GM20431 (cell line): ENCODE results near the gene RSAD1.

Experiments used
- in situ Hi-C: fragments of 300-500 bp; cut with MseI, MboI; formaldehyde crosslinking; loops from one replicate; pipeline ENCODE4 v1.15.0; 2020; ENCODE audit warnings: low sequenced_read_pairs; ENCODE audit not compliant: unreplicated experiment

Gene RSAD1

GRCh38 chr17:50457621-50458020 lies 21.0 kb upstream of the RSAD1 start:
- in situ Hi-C loops = no loop called here

GRCh38 chr17:50458270-50458669 lies 20.4 kb upstream of the RSAD1 start:
- in situ Hi-C loops = no loop called here

GRCh38 chr17:50458701-50459676 lies 19.7 kb upstream of the RSAD1 start:
- in situ Hi-C loops = no loop called here

GRCh38 chr17:50459756-50460155 lies 18.9 kb upstream of the RSAD1 start:
- in situ Hi-C loops = no loop called here

- in situ Hi-C loops = no loop called here
Observed at GRCh38 chr17:50460831-50461526, 17.7 kb upstream of the RSAD1 start.

- in situ Hi-C loops = no loop called here
Observed at GRCh38 chr17:50461550-50462132, 17.0 kb upstream of the RSAD1 start.

GRCh38 chr17:50462446-50462845 lies 16.2 kb upstream of the RSAD1 start:
- in situ Hi-C loops = no loop called here

GRCh38 chr17:50464121-50464520 lies 14.5 kb upstream of the RSAD1 start:
- in situ Hi-C loops = no loop called here

GRCh38 chr17:50464736-50465135 lies 13.9 kb upstream of the RSAD1 start:
- in situ Hi-C loops = no loop called here

GRCh38 chr17:50465171-50465570 lies 13.5 kb upstream of the RSAD1 start:
- in situ Hi-C loops = no loop called here

- in situ Hi-C loops = no loop called here
Observed at GRCh38 chr17:50465635-50466034, 13.0 kb upstream of the RSAD1 start.

- in situ Hi-C loops = no loop called here
Observed at GRCh38 chr17:50466371-50467113, 12.1 kb upstream of the RSAD1 start.

- in situ Hi-C loops = no loop called here
Observed at GRCh38 chr17:50467114-50467854, 11.4 kb upstream of the RSAD1 start.

GRCh38 chr17:50467855-50468303 lies 10.8 kb upstream of the RSAD1 start:
- in situ Hi-C loops = no loop called here

- in situ Hi-C loops = no loop called here
Observed at GRCh38 chr17:50468304-50469207, 10.1 kb upstream of the RSAD1 start, which contains the start of gene CHAD. CHAD (minus strand) TSS chr17:50468880; CDS start chr17:50468813, 67 bp downstream.

- in situ Hi-C loops = no loop called here
Observed at GRCh38 chr17:50469208-50469605, 9.5 kb upstream of the RSAD1 start.

GRCh38 chr17:50469671-50470305 lies 8.9 kb upstream of the RSAD1 start:
- in situ Hi-C loops = no loop called here

GRCh38 chr17:50470426-50470825 lies 8.2 kb upstream of the RSAD1 start:
- in situ Hi-C loops = no loop called here
